Measurements from ENCODE around the gene CSPG5. TPM values are rescaled to one million over a fixed set of nuclear protein-coding genes. Genes with fewer than 3 reads are reported as not detected.

CSPG5 gene
- polyA plus RNA-seq, 2 of the 4 experiments (the other 2 are of a cell fraction), result 0.14 to 0.93 TPM

DNA sequence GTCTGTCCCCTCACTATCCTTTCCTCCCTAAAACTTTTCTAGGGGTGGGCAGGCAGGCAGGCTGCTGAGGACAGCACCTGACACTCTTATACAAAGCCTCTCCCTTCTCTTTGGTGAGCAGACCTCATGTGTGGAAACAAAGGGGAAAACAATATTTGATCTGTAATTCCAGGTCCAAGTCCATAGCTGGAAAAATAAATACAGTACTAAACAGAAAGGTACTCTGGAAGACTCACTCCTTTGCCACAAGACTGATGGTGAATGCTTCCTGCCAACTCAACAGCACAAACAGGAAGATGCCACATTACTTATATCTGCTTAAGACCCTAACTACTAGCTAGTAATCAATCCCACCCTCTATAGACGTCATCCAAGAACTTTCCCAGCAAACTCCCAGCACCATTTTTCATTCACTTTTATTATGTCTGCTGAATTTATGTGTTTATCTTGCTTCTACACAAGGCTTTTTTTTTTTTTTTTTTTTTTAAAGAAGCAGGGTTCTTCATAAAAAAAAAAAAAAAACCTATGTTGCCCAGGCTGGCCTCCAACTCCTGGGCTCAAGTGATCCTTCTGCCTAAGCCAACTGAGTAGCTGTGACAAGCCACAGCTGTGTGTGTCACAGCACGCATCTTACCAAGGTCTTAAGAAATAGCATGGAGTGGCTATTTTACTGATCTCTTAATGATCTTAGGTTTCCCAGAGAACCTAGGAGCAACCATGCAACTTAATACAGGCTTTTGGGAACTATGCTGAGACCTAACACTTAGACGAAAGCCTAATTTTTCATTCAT is 44.2 kb upstream of the CSPG5 start:
- H3K4me1 ChIP-seq, result no peaks in the 10 kb centered on the region
- H3K4me3 ChIP-seq, result no peak overlapping the region
- WGBS (ENCODE audit: missing lambda C conversion rate), result 94% methylated on average over 3 of the region's 3 CpGs
- ATAC-seq (no peak), DNase-seq (ENCODE audit: low read depth in 1 of 2, low spot score in 1 of 2) (no peak), FAIRE-seq (no peak)
- no peak overlapping the region for H3K4me2 ChIP-seq
- CTCF ChIA-PET, result interaction anchor here (0.6 to 0.9 kb wide), 2 partner anchors 9 to 50 kb away, joined by 3 to 4 read pairs; no protein-coding TSS in a partner anchor
- POLR2A ChIA-PET, result no interaction called here
- no peak for TF ChIP-seq HOXB5 (CRISPR knock-in tag; IDR thresholded peaks at IDR 0.05)
- no peak for TF ChIP-seq KDM1A (IDR thresholded peaks at IDR 0.05; ENCODE audit: low read depth)
- no peak for TF ChIP-seq HOXB13 (CRISPR knock-in tag; IDR thresholded peaks at IDR 0.05; ENCODE audit: low read depth)
- no peak for TF ChIP-seq FOSB (CRISPR knock-in tag; IDR thresholded peaks at IDR 0.05)
- TF ChIP-seq TP53 (CRISPR knock-in tag; IDR thresholded peaks at IDR 0.05), result no peak
- H3K9me3 ChIP-seq, result no peaks in the 10 kb centered on the region
- H3K27ac ChIP-seq, result no peak overlapping the region

DNA sequence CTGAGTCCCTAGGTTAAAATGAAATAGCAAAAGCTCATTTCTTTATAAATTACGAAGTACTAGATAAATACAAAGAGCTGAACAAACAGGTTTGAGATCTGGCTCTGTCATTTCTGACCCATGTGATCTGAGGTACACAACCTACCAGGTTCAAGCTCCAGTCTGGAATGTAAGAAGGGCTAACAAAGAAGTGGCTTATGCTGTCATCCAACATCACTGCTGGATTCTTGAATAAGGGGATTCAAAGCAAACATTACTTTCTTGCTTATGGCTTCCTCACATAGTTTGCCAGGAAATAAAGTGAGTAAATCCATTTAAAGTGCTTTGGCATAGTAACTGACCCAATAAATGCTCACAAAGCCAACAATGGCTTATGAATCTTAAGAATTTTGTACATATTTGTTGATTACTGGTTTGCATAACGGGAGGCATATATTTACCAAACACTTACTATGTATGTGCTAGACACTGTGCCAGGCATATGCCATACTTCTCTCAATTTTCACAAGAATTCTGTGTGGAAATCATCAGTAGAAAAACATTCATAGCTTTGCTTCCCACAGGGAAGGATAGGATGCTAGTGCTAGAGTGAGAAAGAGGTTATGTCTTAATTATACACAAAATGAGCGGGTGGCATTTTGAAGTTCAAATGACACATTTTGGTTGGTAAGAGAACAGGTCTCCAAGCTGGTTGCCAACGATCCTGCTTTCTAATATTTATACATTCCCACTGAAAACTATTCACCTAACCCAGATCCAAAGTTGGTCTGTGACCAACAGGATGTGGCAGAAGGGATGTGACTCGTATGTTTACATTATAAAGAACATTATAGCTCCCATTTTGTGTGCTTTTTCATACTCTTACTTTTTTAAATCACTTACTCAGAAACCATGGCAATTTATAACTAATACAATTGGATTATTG is 38.7 kb upstream of the CSPG5 start:
- WGBS (ENCODE audit: missing lambda C conversion rate), result 56% methylated on average over 5 of the region's 5 CpGs
- TF ChIP-seq KDM1A (IDR thresholded peaks at IDR 0.05; ENCODE audit: low read depth) (no peak), CHD2 (IDR thresholded peaks at IDR 0.05; ENCODE audit: low read length, partially characterized antibody) (no peak), EHF (CRISPR knock-in tag; IDR thresholded peaks at IDR 0.05) (no peak), EHMT2 (IDR thresholded peaks at IDR 0.05; ENCODE audit: low read depth) (no peak), PHF8 (IDR thresholded peaks at IDR 0.05; ENCODE audit: borderline replicate concordance, low read depth) (no peak), MAZ (IDR thresholded peaks at IDR 0.05; ENCODE audit: borderline replicate concordance, low read depth, low read length) (no peak), HEYL (CRISPR knock-in tag; IDR thresholded peaks at IDR 0.05) (no peak), RARB (CRISPR knock-in tag; IDR thresholded peaks at IDR 0.05) (no peak), ZFP36 (IDR thresholded peaks at IDR 0.05; ENCODE audit: borderline replicate concordance, partially characterized antibody) (no peak), ESRRA (IDR thresholded peaks at IDR 0.05; ENCODE audit: borderline replicate concordance, low read length) (no peak), SMC3 (IDR thresholded peaks at IDR 0.05) (no peak), KDM5A (IDR thresholded peaks at IDR 0.05) (no peak), CBX8 (IDR thresholded peaks at IDR 0.05) (no peak), CBX2 (IDR thresholded peaks at IDR 0.05; ENCODE audit: borderline replicate concordance, low read depth) (no peak), ZC3H11A (IDR thresholded peaks at IDR 0.05) (no peak)
- TF ChIP-seq, protein P1, sequence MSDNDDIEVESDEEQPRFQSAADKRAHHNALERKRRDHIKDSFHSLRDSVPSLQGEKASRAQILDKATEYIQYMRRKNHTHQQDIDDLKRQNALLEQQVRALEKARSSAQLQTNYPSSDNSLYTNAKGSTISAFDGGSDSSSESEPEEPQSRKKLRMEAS (IDR thresholded peaks at IDR 0.05), result no peak
- FAIRE-seq (no peak), DNase-seq (ENCODE audit: low read depth in 1 of 2, low spot score in 1 of 2) (no peak), ATAC-seq (no peak)
- CTCF ChIA-PET, result interaction anchor here (0.6 to 2.2 kb wide), 4 partner anchors 14 to 95 kb away, joined by 3 to 7 read pairs (median 4); no protein-coding TSS in a partner anchor
- Histone ChIP-seq H3K27ac (no peak overlapping the region), H3K4me1 (peaks cover 5% of the 10 kb centered on the region; the same call in 1 of the 3 replicates), H3K4me2 (no peak overlapping the region), H3K4me3 (no peak overlapping the region), H3K9me3 (no peaks in the 10 kb centered on the region)
- POLR2A ChIA-PET, result no interaction called here

DNA sequence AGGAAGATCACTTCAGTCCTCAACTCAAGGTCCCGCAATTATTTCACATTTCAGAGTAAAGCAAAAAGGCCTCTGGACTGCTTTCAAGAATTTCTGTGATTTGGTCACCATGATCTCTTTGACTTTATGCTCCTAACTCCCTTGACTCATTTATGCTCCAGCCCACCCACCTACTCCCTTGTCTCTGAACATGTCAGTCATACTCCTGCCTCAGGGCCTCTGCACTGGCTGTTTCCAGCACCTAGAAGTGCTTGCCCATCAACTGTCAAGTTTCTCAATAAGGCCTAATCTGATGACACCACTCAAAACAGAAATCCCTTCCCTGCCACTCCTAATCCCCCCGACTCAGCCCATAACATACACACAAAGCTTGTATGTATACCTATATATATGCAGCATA is 36.1 kb upstream of the CSPG5 start:
- CTCF ChIA-PET, result no interaction called here
- FAIRE-seq, result no peak
- no peak overlapping the region for H3K4me2 ChIP-seq
- no peaks in the 10 kb centered on the region for H3K9me3 ChIP-seq
- H3K27ac ChIP-seq, result no peak overlapping the region
- no peak for TF ChIP-seq GATA3 (IDR thresholded peaks at IDR 0.05; ENCODE audit: borderline replicate concordance)
- no peak for TF ChIP-seq RFX5 (IDR thresholded peaks at IDR 0.05)
- no peak for TF ChIP-seq PBX3 (IDR thresholded peaks at IDR 0.05)
- TF ChIP-seq SREBF2 (IDR thresholded peaks at IDR 0.05), result no peak
- no peak for TF ChIP-seq ESRRA (IDR thresholded peaks at IDR 0.05; ENCODE audit: borderline replicate concordance, low read length)
- TF ChIP-seq FOSL2 (IDR thresholded peaks at IDR 0.05), result no peak
- no peak for TF ChIP-seq FOSL2 (CRISPR knock-in tag; IDR thresholded peaks at IDR 0.05)
- TF ChIP-seq EHF (CRISPR knock-in tag; IDR thresholded peaks at IDR 0.05), result no peak
- TF ChIP-seq HOXA7 (CRISPR knock-in tag; IDR thresholded peaks at IDR 0.05), result no peak
- no peak for TF ChIP-seq TFCP2L1 (CRISPR knock-in tag; IDR thresholded peaks at IDR 0.05)
- no peak for TF ChIP-seq NFE2L2 (conservative IDR thresholded peaks at IDR 0.05; ENCODE audit: low read length)
- TF ChIP-seq KDM1A (IDR thresholded peaks at IDR 0.05; ENCODE audit: low read depth), result no peak
- TF ChIP-seq MAZ (IDR thresholded peaks at IDR 0.05; ENCODE audit: borderline replicate concordance, low read depth, low read length), result no peak
- no peak for TF ChIP-seq CBX8 (IDR thresholded peaks at IDR 0.05)
- TF ChIP-seq, protein P2, sequence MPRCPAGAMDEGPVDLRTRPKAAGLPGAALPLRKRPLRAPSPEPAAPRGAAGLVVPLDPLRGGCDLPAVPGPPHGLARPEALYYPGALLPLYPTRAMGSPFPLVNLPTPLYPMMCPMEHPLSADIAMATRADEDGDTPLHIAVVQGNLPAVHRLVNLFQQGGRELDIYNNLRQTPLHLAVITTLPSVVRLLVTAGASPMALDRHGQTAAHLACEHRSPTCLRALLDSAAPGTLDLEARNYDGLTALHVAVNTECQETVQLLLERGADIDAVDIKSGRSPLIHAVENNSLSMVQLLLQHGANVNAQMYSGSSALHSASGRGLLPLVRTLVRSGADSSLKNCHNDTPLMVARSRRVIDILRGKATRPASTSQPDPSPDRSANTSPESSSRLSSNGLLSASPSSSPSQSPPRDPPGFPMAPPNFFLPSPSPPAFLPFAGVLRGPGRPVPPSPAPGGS (IDR thresholded peaks at IDR 0.05), result no peak
- H3K4me1 ChIP-seq, result peaks cover 11% of the 10 kb centered on the region; the same call in 1 of the 3 replicates
- POLR2A ChIA-PET, result no interaction called here
- no peak overlapping the region for H3K4me3 ChIP-seq
- 97% methylated on average over 2 of the region's 2 CpGs for WGBS (ENCODE audit: missing lambda C conversion rate)
- DNase-seq (ENCODE audit: low read depth in 1 of 2, low spot score in 1 of 2), result no peak
- ATAC-seq, result no peak

All from A549 (cell line).